Activated CD4-positive, alpha-beta T cell treated with anti-CD3 and anti-CD28 coated beads, Interleukin-2, amount 50 U/mL, for 16 hours (primary cell): ENCODE measurements around the gene AVEN.
"Not testable (repeated sequence)": the region's sequence is repeated elsewhere in the genome, so short reads cannot be mapped to it uniquely, and the experiment has no call there.

Source experiments
- DNase-seq: peaks from one replicate; pipeline ENCODE4 v3.0.0-alpha.2; 2020

The AVEN gene

DNA sequence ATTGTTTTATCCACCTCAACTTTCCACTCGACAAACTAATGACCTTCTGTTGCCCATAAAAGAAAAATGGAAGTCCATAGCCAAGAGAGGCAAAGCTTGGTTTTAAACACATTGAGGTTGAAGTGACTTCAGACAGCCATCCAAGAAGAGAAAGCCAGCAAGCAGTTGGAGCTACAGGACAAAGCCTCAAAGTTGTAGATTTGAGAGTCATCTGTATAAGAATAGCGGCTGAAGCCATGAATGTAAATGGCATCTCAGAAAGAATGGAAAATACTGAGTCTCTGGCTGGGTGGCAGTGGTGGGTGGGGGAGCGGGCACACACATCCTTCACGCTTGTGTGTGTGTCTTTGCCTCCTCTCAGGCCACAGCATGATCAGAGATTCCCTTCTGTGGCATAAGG, 194.8 kb downstream of the AVEN start:
- DNase-seq, result no peak

DNA sequence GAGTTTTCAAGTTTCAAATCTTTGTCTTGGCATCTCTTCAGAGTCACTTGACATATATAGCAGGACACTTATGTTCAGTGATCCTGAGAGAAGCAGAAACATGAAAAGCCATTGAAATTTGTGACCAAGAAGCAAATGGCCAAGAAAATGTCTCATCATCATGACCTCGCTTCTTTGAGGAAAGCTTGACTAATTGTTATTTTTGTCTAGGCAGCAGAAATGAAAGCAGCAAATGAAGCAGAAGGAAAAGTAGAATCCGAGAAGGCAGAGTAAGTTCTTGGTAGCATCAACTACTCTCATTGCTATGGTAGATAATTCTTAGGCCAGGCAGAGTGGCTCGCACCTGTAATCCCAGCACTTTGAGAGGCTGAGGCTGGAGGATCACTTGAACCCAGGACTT, 198.4 kb downstream of the AVEN start:
- no peak for DNase-seq

- no peak for DNase-seq
These were observed 199.5 kb downstream of the AVEN start for GRCh38 chr15:33839540-33839939.

DNA sequence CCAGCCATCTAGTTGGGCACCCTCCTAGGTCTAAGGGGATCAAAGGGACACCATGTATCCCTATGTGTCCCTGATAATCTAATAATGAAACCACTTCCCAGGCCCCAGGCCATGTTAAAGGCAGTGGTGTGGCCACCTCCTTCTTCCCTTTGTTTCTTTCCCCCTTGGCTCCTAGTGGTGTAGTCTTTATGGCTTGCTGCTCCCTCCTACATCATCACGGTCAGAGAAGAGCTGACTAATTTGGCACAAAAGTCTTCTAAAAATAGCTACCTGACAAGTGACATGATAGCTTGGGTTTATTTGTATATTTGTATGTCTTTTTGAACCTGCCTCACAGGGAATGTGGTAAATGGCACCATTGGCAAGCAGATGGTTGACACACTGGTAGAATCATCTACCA, 201.7 kb downstream of the AVEN start:
- DNase-seq, result no peak

DNA sequence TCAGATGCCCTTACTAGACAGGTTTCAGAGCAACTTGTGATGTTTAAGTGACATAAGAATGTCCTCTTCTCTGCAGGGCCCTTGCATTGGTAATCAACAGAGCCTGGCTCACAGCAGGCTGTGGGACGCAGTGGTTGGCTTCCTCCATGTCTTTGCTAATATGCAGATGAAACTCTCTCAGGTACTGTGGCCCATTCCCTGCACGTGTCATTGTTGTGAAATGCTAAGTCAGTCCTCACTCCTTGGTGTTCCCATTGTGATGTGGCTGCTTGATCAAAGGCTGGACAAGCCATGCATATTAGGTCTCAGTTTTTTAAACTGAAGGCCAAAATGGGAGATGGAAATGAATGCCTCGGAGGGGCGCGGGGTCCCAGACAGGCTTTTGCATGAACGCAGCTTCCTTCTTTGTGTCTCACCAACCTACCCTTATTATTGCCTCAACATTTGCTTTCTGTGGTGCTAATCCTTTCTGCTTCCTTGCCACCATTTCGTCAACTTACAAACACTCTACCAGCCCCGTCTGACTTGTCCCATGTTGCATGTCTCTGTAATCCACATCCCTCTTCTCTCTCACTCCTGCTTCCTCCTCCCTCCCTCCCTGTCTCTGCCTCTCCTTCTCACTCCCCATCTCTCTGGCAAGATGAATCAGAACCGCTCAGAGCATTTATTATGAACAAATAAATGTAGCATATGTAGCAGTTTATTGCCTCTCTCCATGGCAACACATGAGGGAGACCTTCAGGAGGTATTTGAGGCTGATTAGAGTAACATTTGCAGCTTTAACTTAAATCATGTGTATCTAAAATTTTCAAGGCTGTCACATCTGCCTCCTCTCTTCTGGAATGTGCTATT, 203.9 kb downstream of the AVEN start:
- no peak for DNase-seq

DNA sequence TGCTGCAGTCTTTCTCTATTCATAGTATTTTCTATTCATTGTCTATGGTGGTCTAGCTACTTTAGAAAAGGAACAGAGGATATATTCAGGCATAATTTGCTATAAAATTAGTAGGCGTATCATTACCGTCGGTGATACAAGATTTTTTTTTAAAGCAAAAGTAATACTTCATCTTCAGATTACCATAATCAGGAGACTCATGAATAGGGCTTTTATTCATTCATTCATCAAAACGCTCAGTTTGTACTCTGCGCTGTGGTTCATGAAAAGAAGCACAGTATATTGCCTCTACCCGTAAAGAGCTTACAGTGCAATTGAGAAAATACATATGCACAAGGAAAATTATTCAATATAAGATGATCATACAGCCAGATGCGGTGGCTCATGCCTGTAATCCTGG, 207.4 kb downstream of the AVEN start:
- DNase-seq, result no peak

DNA sequence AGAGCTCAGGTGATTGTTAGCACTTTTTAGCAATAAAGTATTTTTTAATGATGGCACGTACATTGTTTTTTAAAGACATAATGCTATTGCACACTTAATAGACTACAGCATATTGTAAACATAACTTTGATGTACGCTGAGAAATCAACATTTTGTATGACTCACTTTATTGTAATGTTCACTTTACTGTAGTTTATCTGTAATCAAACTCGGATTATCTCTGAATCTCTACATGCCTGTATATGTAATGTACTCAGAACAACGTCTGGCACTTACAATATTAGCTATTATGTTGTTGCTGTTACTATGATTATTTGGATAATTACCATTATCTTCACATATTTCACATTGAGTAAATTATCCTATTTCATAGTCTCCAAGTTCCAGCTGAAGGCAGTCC, 208.7 kb downstream of the AVEN start:
- DNase-seq, result no peak

- DNase-seq, result no peak
These were observed 212.8 kb downstream of the AVEN start for GRCh38 chr15:33826201-33826600.

GRCh38 chr15:33825453-33825852, 213.6 kb downstream of the AVEN start:
- no peak for DNase-seq

DNA sequence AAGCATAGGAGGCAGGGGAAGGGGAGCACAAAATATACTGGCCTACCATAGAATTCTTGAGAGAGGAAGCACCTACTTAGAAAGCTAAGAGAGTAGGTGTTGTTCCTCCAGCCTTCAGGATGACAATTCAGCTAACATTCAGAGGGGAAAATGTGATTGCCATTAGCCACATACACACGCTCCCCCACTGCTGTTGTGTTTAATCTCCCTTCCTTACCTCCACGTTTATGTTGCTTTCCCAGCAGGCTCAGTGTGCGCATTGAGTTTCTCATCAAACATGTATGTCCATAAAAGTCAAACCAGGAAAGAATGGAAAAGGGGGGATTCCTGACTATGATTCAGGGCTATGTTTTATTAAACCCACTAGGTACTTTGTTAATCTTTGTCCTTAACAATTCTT, 215.9 kb downstream of the AVEN start:
- no peak for DNase-seq

DNA sequence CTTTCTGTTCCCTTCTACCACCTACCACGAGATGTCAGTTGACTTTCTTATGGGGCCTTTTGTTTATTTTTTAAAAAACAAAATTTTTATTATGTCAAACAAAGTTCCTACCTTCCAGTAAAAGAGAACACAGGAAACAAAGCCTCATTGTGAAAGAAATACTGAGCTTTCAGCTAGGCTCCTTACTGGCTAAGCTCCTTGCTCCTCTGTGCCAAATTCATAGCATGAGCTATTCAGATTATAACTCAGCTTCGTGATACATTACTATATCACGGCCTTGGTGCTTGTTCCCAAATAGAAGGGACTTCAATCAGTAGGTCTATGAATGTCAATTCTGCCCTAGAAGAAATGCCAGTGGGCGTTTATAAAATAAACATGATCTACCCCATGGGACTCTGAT, 216.5 kb downstream of the AVEN start:
- DNase-seq, result no peak

DNA sequence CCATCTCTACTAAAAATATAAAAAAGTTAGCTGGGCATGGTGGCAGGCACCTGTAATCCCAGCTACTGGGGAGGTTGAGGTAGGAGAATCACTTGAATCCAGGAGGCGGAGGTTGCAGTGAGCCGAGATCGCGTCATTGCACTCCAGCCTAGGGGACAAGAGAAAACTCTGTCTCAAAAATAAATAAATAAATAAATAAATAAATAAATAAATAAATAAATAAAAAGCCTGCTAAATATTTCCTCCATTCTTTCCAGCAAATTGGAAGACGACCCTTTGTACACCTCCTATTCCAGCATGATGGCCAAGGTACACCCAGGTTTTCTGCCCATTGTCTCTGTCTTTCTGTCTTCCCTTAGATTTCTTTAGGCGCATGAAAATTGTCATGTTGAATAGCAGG, 219.5 kb downstream of the AVEN start:
- DNase-seq, result not testable (repeated sequence)
